ENCODE data around the gene CPEB4. TPM values are rescaled to one million over a fixed set of nuclear protein-coding genes. Genes with fewer than 3 reads are reported as not detected.

The CPEB4 gene
- total and polyA plus RNA-seq, 2 of the 8 experiments (the other 6 are each of a cell fraction or from before 2014, with no cell fraction given), result 8.4 to 13.4 TPM

DNA sequence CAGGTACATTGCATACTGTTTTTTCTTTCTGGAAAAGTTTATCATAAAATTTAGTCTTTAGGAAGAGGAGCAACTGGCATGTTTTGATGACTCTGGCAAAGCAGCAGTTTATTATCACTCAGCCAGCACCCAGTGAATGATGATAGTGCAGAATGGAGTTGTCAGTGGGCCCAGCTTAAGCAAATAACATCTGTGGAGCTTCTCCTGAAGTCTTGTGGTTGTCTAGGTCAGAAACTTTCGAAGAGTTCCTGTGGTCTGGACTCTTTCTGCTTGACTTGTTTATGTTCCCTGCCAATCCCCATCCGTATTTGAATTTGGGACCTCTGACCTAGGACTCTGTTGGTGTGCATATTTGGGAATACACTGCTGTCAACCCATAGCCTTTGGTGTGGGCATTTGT is 62.7 kb downstream of the CPEB4 start:
- Histone ChIP-seq H3K14ac (ENCODE audit: insufficient read length) (no peak overlapping the region), H3K79me2 (ENCODE audit: control insufficient read depth in 1 of 2, insufficient read depth in 2 of 2, low read length in 2 of 2) (no peaks in the 10 kb centered on the region), H2AFZ (ENCODE audit: low read length) (no peak overlapping the region), H3K36me3 (ENCODE audit: control insufficient read depth in 2 of 4, insufficient read depth in 4 of 4, low read length in 3 of 4) (peaks cover 0 to 46% (median 17%) of the 10 kb centered on the region in 4 experiments; a peak in 6 of 8 replicates), H3K23ac (ENCODE audit: insufficient read length) (no peak overlapping the region), H2BK120ac (replicated peaks; ENCODE audit: low read depth, low read length) (no peak overlapping the region), H3K79me1 (ENCODE audit: low read depth, low read length) (no peaks in the 10 kb centered on the region), H3K4ac (replicated peaks; ENCODE audit: insufficient read length, low read depth, low read length) (no peak overlapping the region), H4K20me1 (replicated peaks in 1 of 2; ENCODE audit: control insufficient read depth in 1 of 2, insufficient read depth in 2 of 2, low read length in 2 of 2) (no peaks in the 10 kb centered on the region), H3K27ac (ENCODE audit: low read depth, low read length) (no peak overlapping the region), H3K4me2 (ENCODE audit: insufficient read depth in 1 of 2, low read depth in 2 of 2, low read length in 2 of 2) (no peak overlapping the region), H2BK5ac (ENCODE audit: low read depth, low read length) (no peak overlapping the region), H3K56ac (replicated peaks; ENCODE audit: insufficient read length, low read depth, low read length) (no peak overlapping the region), H3K9ac (replicated peaks in 1 of 4; ENCODE audit: extremely low read depth in 1 of 4, low read depth in 3 of 4, low read length in 3 of 4) (no peak overlapping the region), H4K8ac (ENCODE audit: extremely low read depth, insufficient read depth, low read length) (no peak overlapping the region), H2AK5ac (ENCODE audit: low read depth, low read length) (no peak overlapping the region), H3K9me3 (ENCODE audit: insufficient read depth in 2 of 2, low read depth in 1 of 2, low read length in 1 of 2) (no peaks in the 10 kb centered on the region), H2BK12ac (ENCODE audit: low read depth, low read length) (no peak overlapping the region), H3K27me3 (replicated peaks in 1 of 4; ENCODE audit: control insufficient read depth in 3 of 4, extremely low read depth in 1 of 4, insufficient read depth in 3 of 4, low read length in 3 of 4) (no peaks in the 10 kb centered on the region), H3K18ac (ENCODE audit: extremely low read depth, low read length) (no peak overlapping the region), H2BK20ac (ENCODE audit: low read length) (no peak overlapping the region), H3K23me2 (ENCODE audit: low read depth, low read length) (no peaks in the 10 kb centered on the region), H2BK15ac (ENCODE audit: low read length) (no peak overlapping the region), H3K4me1 (replicated peaks in 1 of 4; ENCODE audit: control insufficient read depth in 3 of 4, insufficient read depth in 4 of 4, low read length in 3 of 4) (no peaks in the 10 kb centered on the region), H4K91ac (replicated peaks; ENCODE audit: insufficient read length, low read length) (no peak overlapping the region), H4K5ac (ENCODE audit: insufficient read length, low read depth, low read length) (no peak overlapping the region), H3K4me3 (ENCODE audit: extremely low read depth in 1 of 4, insufficient read depth in 2 of 4, low read depth in 3 of 4, low read length in 4 of 4) (no peak overlapping the region)
- FAIRE-seq (no peak), DNase-seq (ENCODE audit: low read depth in 1 of 2, low spot score in 2 of 2) (no peak)
- POLR2A ChIA-PET (ENCODE audit: partially characterized antibody), result interaction anchor here (10.3 kb wide), 1 partner anchor 12 kb away, joined by 64 read pairs; no protein-coding TSS in a partner anchor
- WGBS, 2 experiments (ENCODE audit: extremely low coverage in 1 of 2, insufficient coverage in 1 of 2, insufficient read length in 1 of 2, insufficient replicate concordance in 2 of 2, low coverage in 1 of 2, low lambda C conversion rate in 2 of 2, missing lambda C conversion rate in 1 of 2), result 92% methylated on average over 2 of the region's 2 CpGs; no CpG with 5 or more reads in 1 of the 2 experiments
- CTCF ChIA-PET (ENCODE audit: partially characterized antibody), result no interaction called here
- no peak for TF ChIP-seq KDM5A (IDR thresholded peaks at IDR 0.05; ENCODE audit: low read length)
- TF ChIP-seq POLR2AphosphoS5 (IDR thresholded peaks at IDR 0.05; ENCODE audit: low read depth, low read length), result no peak
- no peak for TF ChIP-seq SIRT6 (IDR thresholded peaks at IDR 0.05; ENCODE audit: low read length)
- TF ChIP-seq YY1 (IDR thresholded peaks at IDR 0.05; ENCODE audit: low read depth, low read length), result no peak
- no peak for TF ChIP-seq CBX5 (IDR thresholded peaks at IDR 0.05; ENCODE audit: low read depth, low read length)
- TF ChIP-seq SP4 (IDR thresholded peaks at IDR 0.05; ENCODE audit: low read length), result no peak

All from H1 (cell line).